Measurements from ENCODE around the gene PPP3R1. TPM values are rescaled to one million over a fixed set of nuclear protein-coding genes. Genes with fewer than 3 reads are reported as not detected.

Gene PPP3R1
- total RNA-seq, 1 experiment from 2014 or later, result 70.9 TPM

DNA sequence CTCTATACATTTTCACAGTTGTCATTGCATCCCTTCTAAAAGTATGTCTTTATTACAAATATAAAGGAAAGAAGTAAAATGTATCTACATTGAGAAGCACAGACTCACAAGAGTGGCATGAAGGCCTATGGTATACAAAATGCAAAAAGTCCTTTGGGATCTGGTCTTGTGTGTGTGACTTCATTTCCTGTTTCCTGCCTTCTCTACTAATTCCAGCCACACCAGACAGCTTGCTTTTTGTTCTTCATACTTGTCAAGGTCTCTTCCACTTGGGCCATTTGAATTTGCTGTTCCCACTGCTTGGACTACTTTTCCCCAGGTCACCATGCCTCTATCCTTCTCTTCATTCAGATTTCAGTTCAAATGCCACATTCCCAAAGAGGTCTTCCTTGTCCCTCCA is 101.3 kb downstream of the PPP3R1 start:
- ChIA-PET POLR2A (no interaction called here), CTCF (no interaction called here)
- Mint-ChIP-seq H3K27ac (ENCODE audit: unreplicated experiment) (no peak overlapping the region), H3K27me3 (ENCODE audit: insufficient read depth, unreplicated experiment) (no peaks in the 10 kb centered on the region), H3K4me1 (ENCODE audit: low read depth, unreplicated experiment) (no peaks in the 10 kb centered on the region), H3K9me3 (ENCODE audit: unreplicated experiment) (no peaks in the 10 kb centered on the region), H3K4me3 (ENCODE audit: unreplicated experiment) (no peak overlapping the region), H3K36me3 (ENCODE audit: insufficient read depth, unreplicated experiment) (no peaks in the 10 kb centered on the region)
- DNase-seq, result no peak
- TF ChIP-seq, protein P1, sequence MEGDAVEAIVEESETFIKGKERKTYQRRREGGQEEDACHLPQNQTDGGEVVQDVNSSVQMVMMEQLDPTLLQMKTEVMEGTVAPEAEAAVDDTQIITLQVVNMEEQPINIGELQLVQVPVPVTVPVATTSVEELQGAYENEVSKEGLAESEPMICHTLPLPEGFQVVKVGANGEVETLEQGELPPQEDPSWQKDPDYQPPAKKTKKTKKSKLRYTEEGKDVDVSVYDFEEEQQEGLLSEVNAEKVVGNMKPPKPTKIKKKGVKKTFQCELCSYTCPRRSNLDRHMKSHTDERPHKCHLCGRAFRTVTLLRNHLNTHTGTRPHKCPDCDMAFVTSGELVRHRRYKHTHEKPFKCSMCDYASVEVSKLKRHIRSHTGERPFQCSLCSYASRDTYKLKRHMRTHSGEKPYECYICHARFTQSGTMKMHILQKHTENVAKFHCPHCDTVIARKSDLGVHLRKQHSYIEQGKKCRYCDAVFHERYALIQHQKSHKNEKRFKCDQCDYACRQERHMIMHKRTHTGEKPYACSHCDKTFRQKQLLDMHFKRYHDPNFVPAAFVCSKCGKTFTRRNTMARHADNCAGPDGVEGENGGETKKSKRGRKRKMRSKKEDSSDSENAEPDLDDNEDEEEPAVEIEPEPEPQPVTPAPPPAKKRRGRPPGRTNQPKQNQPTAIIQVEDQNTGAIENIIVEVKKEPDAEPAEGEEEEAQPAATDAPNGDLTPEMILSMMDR (IDR thresholded peaks at IDR 0.05; ENCODE audit: insufficient read depth in 1 of 2, low read depth in 1 of 2, low read length in 1 of 2, severe bottlenecking in 1 of 2, unreplicated experiment in 1 of 2), result no peak
- no peaks in the 10 kb centered on the region for H3K27me3 ChIP-seq (replicated peaks; ENCODE audit: control insufficient read depth, insufficient read depth, low read length)
- H3K36me3 ChIP-seq (ENCODE audit: control insufficient read depth, insufficient read depth, low read length), result no peaks in the 10 kb centered on the region
- no peak overlapping the region for H3K4me3 ChIP-seq (ENCODE audit: low read depth, low read length)
- H3K4me1 ChIP-seq, result no peaks in the 10 kb centered on the region
- intact Hi-C loops (cut with micrococcal nuclease; ENCODE audit: unreplicated experiment), result no loop called here
- H3K9me3 ChIP-seq, result no peaks in the 10 kb centered on the region
- no TSS peak for BruUV-seq (replicated peaks)

DNA sequence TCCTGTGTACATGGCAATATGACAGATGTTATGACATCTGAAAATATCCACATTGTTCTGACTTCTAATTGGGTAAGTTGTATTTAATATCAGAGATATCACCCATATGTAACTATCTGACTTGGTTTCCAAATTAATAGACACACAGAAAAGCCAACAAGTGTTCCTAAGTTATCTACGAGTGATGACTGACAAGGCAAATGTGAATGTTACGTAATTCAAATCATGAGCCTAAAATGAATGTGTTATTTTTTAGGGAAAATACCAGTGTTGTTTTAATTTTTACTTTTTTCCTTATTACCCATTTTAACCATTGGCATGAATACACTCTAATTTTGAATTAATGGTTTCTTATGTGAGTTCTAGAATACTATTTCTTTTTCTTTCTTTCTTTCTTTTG is 110.5 kb downstream of the PPP3R1 start:
- Mint-ChIP-seq H3K27ac (ENCODE audit: unreplicated experiment) (no peak overlapping the region), H3K36me3 (ENCODE audit: insufficient read depth, unreplicated experiment) (no peaks in the 10 kb centered on the region), H3K4me1 (ENCODE audit: low read depth, unreplicated experiment) (no peaks in the 10 kb centered on the region), H3K27me3 (ENCODE audit: insufficient read depth, unreplicated experiment) (no peaks in the 10 kb centered on the region), H3K9me3 (ENCODE audit: unreplicated experiment) (no peaks in the 10 kb centered on the region), H3K4me3 (ENCODE audit: unreplicated experiment) (no peak overlapping the region)
- no peaks in the 10 kb centered on the region for H3K27me3 ChIP-seq (replicated peaks; ENCODE audit: control insufficient read depth, insufficient read depth, low read length)
- no TSS peak for BruUV-seq (replicated peaks)
- no peaks in the 10 kb centered on the region for H3K4me1 ChIP-seq
- DNase-seq, result no peak
- no peak overlapping the region for H3K4me3 ChIP-seq (ENCODE audit: low read depth, low read length)
- H3K36me3 ChIP-seq (ENCODE audit: control insufficient read depth, insufficient read depth, low read length), result no peaks in the 10 kb centered on the region
- TF ChIP-seq, protein P1 (IDR thresholded peaks at IDR 0.05; ENCODE audit: insufficient read depth in 1 of 2, low read depth in 1 of 2, low read length in 1 of 2, severe bottlenecking in 1 of 2, unreplicated experiment in 1 of 2), result no peak
- POLR2A ChIA-PET, result no interaction called here
- intact Hi-C loops (cut with micrococcal nuclease; ENCODE audit: unreplicated experiment), result no loop called here
- no peaks in the 10 kb centered on the region for H3K9me3 ChIP-seq
- CTCF ChIA-PET, result no interaction called here

DNA sequence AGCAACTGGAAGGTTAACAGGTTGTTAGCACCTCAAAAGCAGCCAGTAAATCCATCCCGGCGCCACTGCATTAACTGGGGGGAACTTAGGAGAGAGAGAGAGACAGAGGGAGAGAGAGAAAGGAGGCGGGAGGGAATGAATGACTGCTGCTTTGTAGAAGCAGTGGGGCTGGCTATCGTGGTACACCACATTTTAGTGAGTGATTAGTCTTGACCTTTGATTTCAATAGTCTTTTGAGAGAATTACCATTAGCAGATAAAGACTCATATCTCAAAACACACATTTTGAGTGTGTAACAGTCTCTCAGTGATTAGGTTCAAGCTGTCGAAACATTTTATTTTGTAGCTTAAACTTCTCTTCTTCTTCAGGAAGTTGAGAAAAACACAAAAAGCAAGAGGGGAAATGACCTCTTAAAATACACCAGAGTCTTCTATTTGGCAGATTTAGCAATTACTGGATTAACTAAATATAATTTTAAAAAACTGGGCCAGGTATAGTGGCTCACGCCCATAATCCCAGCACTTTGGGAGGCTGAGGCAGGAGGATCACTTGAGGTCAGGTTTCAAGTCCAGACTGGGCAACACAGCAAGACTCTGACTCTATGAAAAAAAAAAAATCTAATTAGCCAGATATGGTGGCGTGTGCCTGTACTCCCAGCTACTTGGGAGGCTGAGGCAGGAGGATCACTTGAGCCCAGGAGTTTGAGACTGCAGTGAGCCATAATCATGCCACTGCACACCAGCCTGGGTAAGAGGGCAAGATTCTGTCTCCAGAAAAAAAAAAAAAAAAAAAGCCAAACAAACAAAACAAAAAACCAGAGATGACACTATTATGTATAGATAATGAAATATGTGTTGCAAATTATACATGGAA is 116.6 kb downstream of the PPP3R1 start:
- Histone ChIP-seq H3K4me3 (ENCODE audit: low read depth, low read length) (no peak overlapping the region), H3K9me3 (no peaks in the 10 kb centered on the region), H3K4me1 (no peaks in the 10 kb centered on the region), H3K36me3 (ENCODE audit: control insufficient read depth, insufficient read depth, low read length) (no peaks in the 10 kb centered on the region), H3K27me3 (replicated peaks; ENCODE audit: control insufficient read depth, insufficient read depth, low read length) (no peaks in the 10 kb centered on the region)
- ChIA-PET POLR2A (interaction anchor here (0.6 kb wide), 1 partner anchor 46 kb away, joined by 4 read pairs; no protein-coding TSS in a partner anchor), CTCF (no interaction called here)
- no TSS peak for BruUV-seq (replicated peaks)
- H3K36me3 Mint-ChIP-seq (ENCODE audit: insufficient read depth, unreplicated experiment), result peaks cover 6% of the 10 kb centered on the region
- no peak for DNase-seq
- TF ChIP-seq, protein P1 (IDR thresholded peaks at IDR 0.05; ENCODE audit: insufficient read depth in 1 of 2, low read depth in 1 of 2, low read length in 1 of 2, severe bottlenecking in 1 of 2, unreplicated experiment in 1 of 2), result no peak
- H3K27me3 Mint-ChIP-seq (ENCODE audit: insufficient read depth, unreplicated experiment), result no peaks in the 10 kb centered on the region
- H3K4me1 Mint-ChIP-seq (ENCODE audit: low read depth, unreplicated experiment), result peaks cover 7% of the 10 kb centered on the region
- no peaks in the 10 kb centered on the region for H3K9me3 Mint-ChIP-seq (ENCODE audit: unreplicated experiment)
- intact Hi-C loops (cut with micrococcal nuclease; ENCODE audit: unreplicated experiment), result no loop called here
- H3K27ac Mint-ChIP-seq (ENCODE audit: unreplicated experiment), result no peak overlapping the region
- H3K4me3 Mint-ChIP-seq (ENCODE audit: unreplicated experiment), result no peak overlapping the region
